GM19025 (cell line): ENCODE data around the gene METTL9.
"Not testable (repeated sequence)": the region's sequence is repeated elsewhere in the genome, so short reads cannot be mapped to it uniquely, and the experiment has no call there.

Source experiments
- ATAC-seq: cut with Tn5 transposase; IDR thresholded peaks from one replicate; pipeline ENCODE4 v1.9.1; 2021; ENCODE audit warnings: mild to moderate bottlenecking, low read depth, moderate library complexity; ENCODE audit not compliant: unreplicated experiment

Gene METTL9

GRCh38 chr16:21654466-21654865 lies 55.1 kb downstream of the METTL9 start:
- no peak for ATAC-seq

- ATAC-seq: no peak
Measured at GRCh38 chr16:21654881-21655280, 55.5 kb downstream of the METTL9 start.

DNA sequence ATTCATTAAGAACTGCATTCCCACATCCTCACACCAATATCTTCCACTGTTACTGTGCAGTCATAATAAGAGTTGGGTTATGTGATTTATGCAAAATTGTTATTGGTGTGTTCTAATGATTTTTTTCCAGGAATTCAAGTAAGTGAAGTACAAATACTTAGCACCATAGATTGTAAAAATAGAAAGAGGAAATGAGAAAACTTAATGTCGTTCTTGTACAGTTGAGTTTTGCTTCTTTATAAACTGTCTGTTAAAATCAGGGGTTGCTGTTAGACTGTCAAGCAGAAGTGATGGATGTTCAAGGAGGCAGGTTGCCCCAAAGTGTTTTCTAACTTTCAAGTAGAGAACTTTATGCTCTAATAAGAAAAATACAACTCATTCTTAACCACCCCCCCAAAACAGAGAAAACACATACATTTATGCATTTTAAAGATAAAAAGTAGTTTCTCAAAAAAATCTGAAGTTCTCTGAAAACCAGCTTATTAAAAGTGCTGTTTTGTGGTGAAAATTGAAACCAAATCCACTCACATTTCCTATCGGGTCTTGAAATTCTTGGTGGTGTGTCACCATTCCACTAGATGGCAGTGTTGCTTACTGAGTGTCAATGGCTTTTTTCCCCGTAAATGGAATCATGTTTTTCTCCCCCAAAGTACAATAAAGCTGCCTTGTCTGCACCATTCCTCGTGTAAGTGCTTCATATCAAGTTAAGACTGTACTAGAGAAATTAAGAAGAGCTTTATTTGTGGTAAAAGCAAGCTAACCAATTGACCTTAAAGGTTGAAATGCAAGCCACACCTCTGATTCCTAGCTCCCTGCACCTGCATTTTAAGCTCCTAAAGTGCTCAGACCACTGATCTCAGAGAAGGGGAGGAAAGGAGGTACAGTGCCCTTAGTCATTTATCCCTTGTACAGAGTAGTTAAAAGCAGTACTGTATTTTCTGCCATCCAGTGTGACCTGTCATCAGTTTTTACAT lies 57.7 kb downstream of the METTL9 start:
- no peak for ATAC-seq

DNA sequence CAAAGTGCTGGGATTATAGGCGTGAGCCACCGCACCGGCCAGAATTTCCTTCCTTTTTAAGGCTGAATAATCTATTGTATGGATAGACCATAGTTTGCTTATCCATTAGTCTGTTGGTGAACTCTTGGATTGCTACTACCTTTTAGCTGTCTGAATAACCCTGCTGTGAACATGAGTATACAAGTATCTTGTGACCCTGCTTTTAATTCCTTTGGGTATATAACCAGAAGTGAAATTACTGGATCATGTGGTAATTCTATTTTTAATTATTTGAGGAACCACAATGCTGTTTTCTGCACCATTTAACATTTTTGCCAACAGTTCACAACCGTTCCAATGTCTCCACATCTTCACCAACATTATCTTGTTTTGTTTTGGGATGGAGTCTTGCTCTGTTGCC lies 59.7 kb downstream of the METTL9 start:
- no peak for ATAC-seq

- no peak for ATAC-seq
Measured at GRCh38 chr16:21663889-21664647, 64.7 kb downstream of the METTL9 start, which contains the start of gene OTOA. OTOA (plus strand) TSS chr16:21663968; CDS start chr16:21678515, 14,547 bp downstream.

- no peak for ATAC-seq
Measured at GRCh38 chr16:21664801-21665492, 65.6 kb downstream of the METTL9 start.

DNA sequence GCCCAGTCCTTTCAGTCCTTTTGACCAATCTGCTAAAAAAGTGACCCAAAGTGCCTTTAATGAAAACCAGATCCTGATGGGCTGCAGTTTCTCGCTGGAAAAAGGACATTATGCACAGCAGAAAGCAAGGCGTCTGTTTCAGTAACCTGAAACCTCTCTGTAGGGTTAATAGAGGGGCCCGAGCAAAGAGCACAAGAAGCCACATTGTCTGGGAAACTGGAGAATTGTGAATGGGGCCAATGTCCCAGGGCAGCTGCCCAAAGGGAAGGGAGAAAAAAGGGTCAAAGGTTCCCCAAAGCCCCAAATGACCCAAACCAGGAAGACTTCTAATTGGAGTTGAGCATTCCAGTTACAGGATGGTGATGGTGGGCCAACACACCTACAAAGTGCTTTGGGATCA lies 67.4 kb downstream of the METTL9 start:
- ATAC-seq: no peak

DNA sequence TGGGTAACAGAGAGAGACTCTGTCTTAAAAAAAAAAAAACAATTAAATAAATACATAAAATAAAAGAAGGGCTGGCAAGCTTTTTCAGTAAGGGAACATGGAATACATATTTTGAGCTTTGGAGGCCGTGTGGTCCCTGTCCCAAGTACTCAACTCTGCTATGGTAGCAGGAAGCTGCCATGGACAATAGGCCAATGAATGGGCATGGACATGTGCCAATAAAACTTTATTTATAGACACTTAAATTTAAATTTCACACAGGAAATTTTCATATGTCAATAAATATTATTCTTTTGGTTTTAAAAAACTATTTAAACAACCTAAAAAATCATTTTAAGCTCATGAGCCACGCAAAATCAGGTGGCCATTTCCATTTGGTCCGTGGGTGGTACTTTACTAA lies 68.2 kb downstream of the METTL9 start:
- no peak for ATAC-seq

- ATAC-seq: no peak
Measured at GRCh38 chr16:21673469-21673868, 74.1 kb downstream of the METTL9 start.

GRCh38 chr16:21674456-21674855 lies 75.1 kb downstream of the METTL9 start:
- ATAC-seq: not testable (repeated sequence)

- ATAC-seq: not testable (repeated sequence)
Measured at GRCh38 chr16:21680714-21681113, 81.3 kb downstream of the METTL9 start.

GRCh38 chr16:21683184-21683583 lies 83.8 kb downstream of the METTL9 start:
- no peak for ATAC-seq

- no peak for ATAC-seq
Measured at GRCh38 chr16:21684199-21684598, 84.8 kb downstream of the METTL9 start.

DNA sequence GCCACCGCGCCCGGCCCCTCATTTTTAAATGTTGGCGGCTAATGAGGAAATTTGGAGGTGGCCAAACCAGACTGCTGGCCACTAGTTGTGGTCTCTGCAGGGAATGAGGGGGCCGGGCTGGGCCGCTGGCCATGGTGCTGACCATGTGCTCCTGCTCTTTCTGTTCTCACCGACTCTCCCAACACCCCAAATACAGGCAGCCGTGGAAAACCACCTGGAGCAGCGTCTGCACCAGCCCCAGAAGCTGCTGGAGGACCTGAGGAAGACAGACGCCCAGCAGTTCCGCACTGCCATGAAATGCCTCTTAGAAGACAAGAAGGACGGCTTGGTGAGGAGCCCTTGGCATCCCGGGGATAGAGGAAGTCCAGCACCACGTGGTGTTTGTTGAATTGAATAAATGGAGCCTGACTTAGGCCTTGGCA lies 85.7 kb downstream of the METTL9 start:
- no peak for ATAC-seq

DNA sequence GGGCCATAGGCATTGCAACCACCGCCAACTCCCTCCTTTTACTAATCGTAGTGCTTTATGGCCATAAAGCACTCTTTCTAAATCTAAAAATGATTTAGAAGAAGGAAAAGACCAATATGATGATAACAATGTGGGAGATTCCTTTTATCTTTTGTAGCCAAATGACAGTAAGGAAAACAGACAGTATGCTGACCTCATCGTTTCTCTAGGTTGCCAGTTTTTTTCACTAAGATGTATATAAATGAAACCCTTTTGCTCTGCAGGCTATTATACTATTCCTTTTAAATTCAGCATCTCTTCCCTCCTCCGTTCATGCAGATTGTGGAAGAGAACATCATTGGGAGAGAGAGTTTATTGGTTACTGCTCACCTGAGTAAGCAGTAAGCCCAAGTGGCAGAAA lies 89.7 kb downstream of the METTL9 start:
- no peak for ATAC-seq

DNA sequence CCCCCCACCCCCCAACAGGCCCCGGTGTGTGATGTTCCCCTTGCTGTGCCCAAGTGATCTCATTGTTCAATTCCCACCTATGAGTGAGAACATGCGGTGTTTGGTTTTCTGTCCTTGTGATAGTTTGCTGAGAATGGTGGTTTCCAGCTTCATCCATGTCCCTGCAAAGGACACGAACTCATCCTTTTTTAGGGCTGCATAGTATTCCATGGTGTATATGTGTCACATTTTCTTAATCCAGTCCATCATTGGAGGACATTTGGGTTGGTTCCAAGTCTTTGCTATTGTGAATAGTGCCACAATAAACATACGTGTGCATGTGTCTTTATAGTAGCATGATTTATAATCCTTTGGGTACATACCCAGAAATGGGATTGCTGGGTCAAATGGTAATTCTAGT lies 91.6 kb downstream of the METTL9 start:
- not testable (repeated sequence) for ATAC-seq

GRCh38 chr16:21694609-21695008 lies 95.2 kb downstream of the METTL9 start:
- ATAC-seq: no peak

GRCh38 chr16:21697032-21697431 lies 97.7 kb downstream of the METTL9 start:
- no peak for ATAC-seq

DNA sequence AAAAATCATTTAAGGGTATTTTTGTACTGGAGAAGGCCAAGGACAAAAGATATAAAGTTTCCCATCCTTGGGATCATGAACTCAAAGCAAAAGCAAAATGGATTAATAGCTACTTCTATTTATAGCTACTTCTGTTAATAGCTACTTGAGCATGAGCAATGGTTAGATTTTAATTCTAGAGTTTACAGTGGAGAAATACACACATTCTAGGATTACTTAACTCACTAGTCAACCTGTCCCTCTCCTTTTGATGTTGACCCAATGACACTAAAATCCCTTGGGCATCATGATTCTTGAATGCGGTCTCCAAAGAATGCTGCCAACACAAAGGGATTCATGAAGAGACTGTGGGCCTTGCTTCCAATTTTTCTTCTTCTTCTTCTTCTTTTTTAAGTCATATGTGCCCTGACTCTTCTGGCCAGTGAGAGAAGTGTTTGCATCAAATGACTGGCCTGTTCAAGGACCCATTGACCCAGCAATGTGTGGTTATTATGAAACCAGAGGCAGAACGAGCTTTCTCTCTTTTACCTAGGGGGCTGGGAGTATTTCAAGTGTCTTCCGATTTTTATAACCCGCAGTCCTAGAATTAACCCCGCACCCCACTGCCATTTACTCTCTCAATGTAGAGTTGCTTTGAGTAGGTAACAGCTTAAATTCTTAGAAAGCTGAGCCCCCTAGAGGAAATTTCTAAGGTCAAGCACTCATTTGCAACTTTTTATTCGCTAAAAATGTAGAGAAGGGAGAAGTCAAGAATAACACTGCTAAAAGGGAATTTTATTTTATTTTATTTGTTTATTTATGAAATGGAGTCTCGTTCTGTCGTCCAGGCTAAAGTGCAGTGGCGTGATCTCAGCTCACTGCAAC lies 99.0 kb downstream of the METTL9 start:
- ATAC-seq: no peak

GRCh38 chr16:21701271-21701670 lies 101.9 kb downstream of the METTL9 start:
- no peak for ATAC-seq
